IMR-90 (cell line): ENCODE data around the gene RPL35. TPM values are rescaled to one million over a fixed set of nuclear protein-coding genes. Genes with fewer than 3 reads are reported as not detected.

Experiments used
- ATAC-seq: fragments of 200-7000 bp; cut with Tn5 transposase; 2 replicates; pipeline ENCODE4 v1.9.1; 2020; ENCODE audit warnings: low read depth, mild to moderate bottlenecking, moderate library complexity
- BruUV-seq: library from RNA; stranded (reverse); fragments of 400-500 nt; replicated peaks from 2 replicates; lab custom pipeline; 2021; lab: Mats Ljungman, UMichigan
- CTCF ChIA-PET: fragments of 300-600 bp; formaldehyde crosslinking; extraction: SDS; loops from one replicate; lab custom pipeline; 2021; ENCODE audit warnings: antibody characterized with exemption; lab: Yijun Ruan, JAX
- POLR2A ChIA-PET: fragments of 300-600 bp; sonication (Branson Sonifier 250); formaldehyde crosslinking; loops from one replicate; lab custom pipeline; 2022; ENCODE audit warnings: antibody characterized with exemption; ENCODE audit not compliant: unreplicated experiment; lab: Charles Lee
- DNase-seq: peaks from one replicate; pipeline ENCODE4 v3.0.0; 2013
- H2AFZ ChIP-seq: replicated peaks from 2 replicates; pipeline ENCODE3; 2013; ENCODE audit warnings: low read length, mild to moderate bottlenecking; ENCODE audit not compliant: poor library complexity
- H2AK5ac ChIP-seq: 2 replicates; pipeline ENCODE4 v1.6.1; 2013; ENCODE audit warnings: low read depth, low read length, inconsistent platforms
- H2AK9ac ChIP-seq: replicated peaks from 2 replicates; pipeline ENCODE3; 2013; ENCODE audit warnings: mild to moderate bottlenecking, low read depth, low read length, moderate library complexity; ENCODE audit not compliant: poor library complexity
- H2BK120ac ChIP-seq: 2 replicates; pipeline ENCODE4 v1.6.1; 2013; ENCODE audit warnings: low read depth, low read length, inconsistent platforms
- H2BK15ac ChIP-seq: 3 replicates; pipeline ENCODE4 v1.6.1; 2013; ENCODE audit warnings: low read depth, low read length, inconsistent platforms
- H2BK20ac ChIP-seq: 2 replicates; pipeline ENCODE4 v1.6.1; 2013; ENCODE audit warnings: low read depth, mild to moderate bottlenecking, inconsistent platforms, low read length, moderate library complexity
- H2BK5ac ChIP-seq: 2 replicates; pipeline ENCODE4 v1.6.1; 2013; ENCODE audit warnings: mild to moderate bottlenecking, low read depth, low read length, inconsistent platforms; ENCODE audit not compliant: poor library complexity, severe bottlenecking
- H3K14ac ChIP-seq: replicated peaks from 2 replicates; pipeline ENCODE4 v1.6.1; 2013; ENCODE audit warnings: low read depth, low read length, inconsistent platforms
- H3K18ac ChIP-seq: 2 replicates; pipeline ENCODE4 v1.6.1; 2013; ENCODE audit warnings: low read depth, low read length, control low read depth
- H3K23ac ChIP-seq: 2 replicates; pipeline ENCODE4 v1.6.1; 2013; ENCODE audit warnings: low read depth, low read length, inconsistent platforms
- H3K27ac ChIP-seq: 2 replicates; pipeline ENCODE4 v1.5.1; 2013; ENCODE audit warnings: mild to moderate bottlenecking, control low read depth, low read length; ENCODE audit not compliant: insufficient read depth
- H3K27me3 ChIP-seq: 2 replicates; pipeline ENCODE4 v1.6.1; 2013; ENCODE audit warnings: low read length; ENCODE audit not compliant: control insufficient read depth, insufficient read depth
- H3K36me3 ChIP-seq: 2 replicates; pipeline ENCODE4 v1.6.1; 2013; ENCODE audit warnings: low read length, mixed read lengths; ENCODE audit not compliant: control insufficient read depth, insufficient read depth
- H3K4ac ChIP-seq: 2 replicates; pipeline ENCODE4 v1.6.1; 2013; ENCODE audit warnings: low read depth, low read length, inconsistent platforms
- H3K4me1 ChIP-seq: 2 replicates; pipeline ENCODE4 v1.6.1; 2013; ENCODE audit warnings: low read length, mixed read lengths; ENCODE audit not compliant: control insufficient read depth, insufficient read depth
- H3K4me2 ChIP-seq: 2 replicates; pipeline ENCODE4 v1.6.1; 2013; ENCODE audit warnings: low read depth, mild to moderate bottlenecking, control low read depth, low read length, moderate library complexity
- H3K4me3 ChIP-seq: 2 replicates; pipeline ENCODE4 v1.5.1; 2013; ENCODE audit warnings: low read depth, mild to moderate bottlenecking, control low read depth, low read length, moderate library complexity; ENCODE audit not compliant: insufficient read depth
- H3K56ac ChIP-seq: 2 replicates; pipeline ENCODE4 v1.6.1; 2013; ENCODE audit warnings: low read length, inconsistent platforms; ENCODE audit not compliant: insufficient read depth; ENCODE audit errors: extremely low read depth
- H3K79me1 ChIP-seq, 2 experiments: 2 replicates each; pipeline ENCODE4 v1.6.1; 2013; ENCODE audit warnings: low read length in 2 of 2, inconsistent platforms in 1 of 2, low read depth in 1 of 2
- H3K9ac ChIP-seq: 2 replicates; pipeline ENCODE4 v1.6.1; 2013; ENCODE audit warnings: low read depth, low read length, control low read depth
- H3K9me1 ChIP-seq: 2 replicates; pipeline ENCODE4 v1.6.1; 2013; ENCODE audit warnings: low read length, inconsistent platforms; ENCODE audit not compliant: insufficient read depth
- H3K9me3 ChIP-seq: 2 replicates; pipeline ENCODE4 v1.6.1; 2013; ENCODE audit warnings: low read length; ENCODE audit not compliant: control insufficient read depth, insufficient read depth
- H4K20me1 ChIP-seq: 2 replicates; pipeline ENCODE4 v1.6.1; 2013; ENCODE audit warnings: low read length, inconsistent platforms; ENCODE audit not compliant: insufficient read depth
- H4K5ac ChIP-seq: 2 replicates; pipeline ENCODE4 v1.6.1; 2013; ENCODE audit warnings: mild to moderate bottlenecking, low read depth, low read length, control low read depth
- H4K8ac ChIP-seq, 2 experiments: 2 replicates each; pipeline ENCODE4 v1.6.1; 2013; ENCODE audit warnings: low read depth in 2 of 2, low read length in 2 of 2, control low read depth in 1 of 2, inconsistent platforms in 1 of 2
- H4K91ac ChIP-seq: 2 replicates; pipeline ENCODE4 v1.6.1; 2013; ENCODE audit warnings: low read depth, low read length, inconsistent platforms; ENCODE audit not compliant: insufficient read depth
- BHLHE40 ChIP-seq: fragments of 150-350 bp; IDR thresholded peaks from 2 replicates; pipeline ENCODE4 v1.6.1; 2016; ENCODE audit warnings: mild to moderate bottlenecking, low read depth, low read length
- CHD1 ChIP-seq: IDR thresholded peaks from 2 replicates; pipeline ENCODE4 v1.6.1; 2012; ENCODE audit warnings: low read depth, low read length, improper control_type of control experiment
- ELK1 ChIP-seq: fragments of 150-350 bp; IDR thresholded peaks from 2 replicates; pipeline ENCODE4 v1.6.1; 2016; ENCODE audit warnings: low read depth, mild to moderate bottlenecking, low read length, moderate library complexity, borderline replicate concordance
- FOS ChIP-seq: fragments of 150-350 bp; IDR thresholded peaks from 2 replicates; pipeline ENCODE4 v1.6.1; 2016; ENCODE audit warnings: low read depth, low read length
- NFE2L2 ChIP-seq: fragments of 150-350 bp; IDR thresholded peaks from 2 replicates; pipeline ENCODE4 v1.6.1; 2016; ENCODE audit warnings: low read depth, mild to moderate bottlenecking, low read length
- POLR2A ChIP-seq: IDR thresholded peaks from 2 replicates; pipeline ENCODE4 v1.6.1; 2012; ENCODE audit warnings: mild to moderate bottlenecking, low read depth, low read length
- RFX5 ChIP-seq: IDR thresholded peaks from 2 replicates; pipeline ENCODE4 v1.8.0; 2012; ENCODE audit warnings: low read depth, mild to moderate bottlenecking, low read length, moderate library complexity
- USF2 ChIP-seq: fragments of 150-350 bp; IDR thresholded peaks from 2 replicates; pipeline ENCODE4 v1.6.1; 2017; ENCODE audit warnings: mild to moderate bottlenecking, antibody characterized with exemption, low read length, low read depth
- WGBS, 2 experiments: methylation state at CpG; one replicate each; pipeline versions ENCODE4 v1.1.5 to v1.1.7; 2013; ENCODE audit warnings: missing lambda C conversion rate in 2 of 2; ENCODE audit not compliant: insufficient read length in 1 of 2; ENCODE audit errors: extremely low coverage in 2 of 2; 5-methylcytosine and 5-hydroxymethylcytosine counted together
- dilution Hi-C: fragments of 300-500 bp; cut with HindIII; formaldehyde crosslinking; loops from one replicate; pipeline ENCODE4 v1.14.3; 2018; ENCODE audit warnings: low sequenced_read_pairs; ENCODE audit not compliant: unreplicated experiment
- in situ Hi-C: fragments of 300-500 bp; cut with MboI; formaldehyde crosslinking; loops from 3 replicates; pipeline ENCODE4 v1.14.3; 2019; ENCODE audit warnings: low sequenced_read_pairs, inconsistent platforms, mixed read lengths
- intact Hi-C: fragments of 100-400 bp; cut with micrococcal nuclease; formaldehyde crosslinking; loops from 2 replicates; pipeline ENCODE4 v1.10.0; 2022
- polyA plus RNA-seq, 3 experiments: library from polyadenylated mRNA; depleted of rRNA; stranded (reverse); fragments of >200 nt; gene quantifications; 2 replicates each; pipeline ENCODE4 v1.2.3, GENCODE V29; 2012; ENCODE audit warnings: low replicate concordance in 1 of 3
- total RNA-seq: library from RNA; depleted of rRNA; stranded (reverse); fragments of >200 nt; gene quantifications from 2 replicates; pipeline ENCODE4 v1.2.3, GENCODE V29; 2012

RPL35 gene
- total and polyA plus RNA-seq, 2 of the 4 experiments (the other 2 are of a cell fraction) = 881 to 1,650 TPM

- H3K4me2 ChIP-seq = no peak overlapping the region
- no TSS peak for BruUV-seq
These were observed 43.1 kb downstream of the RPL35 start for GRCh38 chr9:124818431-124819281.

More at GRCh38 chr9:124818431-124819281, 43.1 kb downstream of the RPL35 start:
- Histone ChIP-seq H2AFZ (peak overlapping the region; percentile 65), H4K20me1 (no peaks in the 10 kb centered on the region), H4K91ac (peak overlapping the region; percentile 44; the same call in 1 of the 2 replicates), H3K14ac (peak overlapping the region; percentile 53; the same call in 1 of the 2 replicates), H3K23ac (peak overlapping the region; percentile 44; the same call in 1 of the 2 replicates), H2BK120ac (peak overlapping the region; percentile 63), H2AK5ac (peak overlapping the region; percentile 93), H3K9me3 (no peaks in the 10 kb centered on the region), H3K4me3 (no peak overlapping the region), H4K8ac (peak overlapping the region; percentile 43 to 57; a peak in 1 of 4 replicates), H2BK15ac (peak overlapping the region; percentile 44; the same call in 1 of the 3 replicates), H3K18ac (no peak overlapping the region), H3K4ac (peak overlapping the region; percentile 48; the same call in 1 of the 2 replicates), H3K36me3 (no peaks in the 10 kb centered on the region), H2BK20ac (peak overlapping the region; percentile 48; the same call in 1 of the 2 replicates), H3K79me1 (no peaks in the 10 kb centered on the region), H3K4me1 (peaks cover 11% of the 10 kb centered on the region), H3K9ac (no peak overlapping the region), H2AK9ac (peak overlapping the region; percentile 4), H3K9me1 (peaks cover 9% of the 10 kb centered on the region; the same call in 1 of the 2 replicates), H3K27ac (no peak overlapping the region), H4K5ac (no peak overlapping the region), H2BK5ac (no peak overlapping the region), H3K27me3 (no peaks in the 10 kb centered on the region), H3K56ac (no peak overlapping the region)
- peak; percentile 74 for DNase-seq
- TF ChIP-seq ELK1 (no peak), CHD1 (no peak), POLR2A (no peak), BHLHE40 (peak; percentile 24; the same call in 1 of the 2 replicates), FOS (peak; percentile 57; the same call in 1 of the 2 replicates), RFX5 (no peak), USF2 (peak; percentile 28; the same call in 1 of the 2 replicates), NFE2L2 (no peak)
- intact Hi-C loops = loop anchor here (1.0 kb wide), 1 partner anchor 10 kb away; no protein-coding TSS in a partner anchor
- dilution Hi-C loops = no loop called here
- ChIA-PET CTCF (interaction anchor here (0.6 kb wide), 1 partner anchor 78 kb away, joined by 6 read pairs; no protein-coding TSS in a partner anchor), POLR2A (no interaction called here)
- ATAC-seq = peak; percentile 73
- WGBS, 2 experiments = 50% methylated on average over 7 of the region's 18 CpGs; no CpG with 5 or more reads in 1 of the 2 experiments
- in situ Hi-C loops = no loop called here
